OCI-LY7 (cell line): ENCODE results near the gene IL37. TPM values are rescaled to one million over a fixed set of nuclear protein-coding genes. Genes with fewer than 3 reads are reported as not detected.

Experiments
- BruUV-seq: library from RNA; stranded (reverse); fragments of 400-500 nt; replicated peaks from 2 replicates; lab custom pipeline; 2021; lab: Mats Ljungman, UMichigan
- CTCF ChIA-PET: fragments of 300-600 bp; sonication (Branson Sonifier 250); formaldehyde crosslinking; loops from one replicate; lab custom pipeline; 2022; ENCODE audit warnings: antibody characterized with exemption; ENCODE audit not compliant: unreplicated experiment; lab: Charles Lee
- POLR2A ChIA-PET: fragments of 300-600 bp; sonication (Branson Sonifier 250); formaldehyde crosslinking; loops from one replicate; lab custom pipeline; 2022; ENCODE audit warnings: antibody characterized with exemption; lab: Charles Lee
- DNase-seq: peaks from one replicate; pipeline ENCODE4 v3.0.0-alpha.2; 2015; ENCODE audit warnings: low spot score
- H2AFZ ChIP-seq: fragments of 200-600 bp; sonication (generic), shearing (Covaris generic); 2 replicates; pipeline ENCODE4 v1.6.1; 2014; ENCODE audit warnings: mild to moderate bottlenecking, antibody characterized with exemption, low read length, moderate library complexity
- H3K27ac ChIP-seq: fragments of 200-600 bp; sonication (generic); 2 replicates; pipeline ENCODE4 v1.5.1; 2014; ENCODE audit warnings: mixed run types, low read depth, mild to moderate bottlenecking, moderate library complexity, low read length, inconsistent platforms; ENCODE audit not compliant: poor library complexity, severe bottlenecking
- H3K36me3 ChIP-seq: fragments of 200-600 bp; sonication (generic); 2 replicates; pipeline ENCODE4 v1.6.1; 2014; ENCODE audit warnings: mild to moderate bottlenecking, antibody characterized with exemption, low read length, moderate library complexity, mixed read lengths; ENCODE audit not compliant: insufficient read depth
- H3K4me1 ChIP-seq: fragments of 200-600 bp; sonication (generic); 2 replicates; pipeline ENCODE4 v1.5.1; 2014; ENCODE audit warnings: mild to moderate bottlenecking, low read length; ENCODE audit not compliant: insufficient read depth, poor library complexity, severe bottlenecking
- H3K4me2 ChIP-seq: fragments of 200-600 bp; sonication (generic); 2 replicates; pipeline ENCODE4 v1.6.1; 2014; ENCODE audit warnings: mild to moderate bottlenecking, low read length
- H3K4me3 ChIP-seq: fragments of 200-600 bp; sonication (generic); 2 replicates; pipeline ENCODE4 v1.5.1; 2014; ENCODE audit warnings: mild to moderate bottlenecking, low read depth, low read length; ENCODE audit not compliant: poor library complexity, severe bottlenecking
- H3K79me2 ChIP-seq: fragments of 200-600 bp; sonication (generic); 2 replicates; pipeline ENCODE4 v1.6.1; 2016; ENCODE audit warnings: low read depth, mild to moderate bottlenecking, low read length, moderate library complexity, mixed read lengths; ENCODE audit not compliant: insufficient read depth
- H3K9me2 ChIP-seq: fragments of 200-600 bp; sonication (generic); 2 replicates; pipeline ENCODE4 v1.6.1; 2016; ENCODE audit warnings: mild to moderate bottlenecking, low read length, mixed read lengths; ENCODE audit not compliant: insufficient read depth
- H3K9me3 ChIP-seq: fragments of 200-600 bp; sonication (generic); 2 replicates; pipeline ENCODE4 v1.6.1; 2014; ENCODE audit warnings: mild to moderate bottlenecking, mixed run types, low read length, mixed read lengths
- H4K20me1 ChIP-seq: fragments of 200-600 bp; sonication (generic); 2 replicates; pipeline ENCODE4 v1.6.1; 2014; ENCODE audit warnings: mild to moderate bottlenecking, antibody characterized with exemption, low read length, moderate library complexity, mixed read lengths; ENCODE audit not compliant: insufficient read depth
- CTCF ChIP-seq: fragments of 200-600 bp; sonication (generic); conservative IDR thresholded peaks from 2 replicates; pipeline ENCODE4 v1.5.1; 2014; ENCODE audit warnings: mild to moderate bottlenecking, antibody characterized with exemption, low read length, moderate library complexity, mixed read lengths
- EZH2phosphoT487 ChIP-seq: fragments of 200-600 bp; sonication (generic); IDR thresholded peaks from 2 replicates; pipeline ENCODE4 v1.6.1; 2018; ENCODE audit warnings: low read depth, borderline replicate concordance, mild to moderate bottlenecking, mixed run types, antibody characterized with exemption, low read length, moderate library complexity, mixed read lengths
- intact Hi-C: fragments of 100-400 bp; cut with micrococcal nuclease; formaldehyde crosslinking; loops from one replicate; pipeline ENCODE4 v1.10.0; 2022; ENCODE audit not compliant: unreplicated experiment
- total RNA-seq, 2 experiments: library from RNA; depleted of rRNA in 1 of 2; stranded (reverse); fragments of >200 nt in 1 of 2; shearing (Covaris generic) in 1 of 2; gene quantifications; 2 replicates each; pipeline ENCODE4 v1.2.3, GENCODE V29; 2014 to 2022

The IL37 gene
- total RNA-seq, 2 experiments from 2014 or later, result not detected

- ChIA-PET CTCF (no interaction called here), POLR2A (no interaction called here)
- Histone ChIP-seq H2AFZ (no peak overlapping the region), H3K9me3 (no peaks in the 10 kb centered on the region), H3K4me1 (no peaks in the 10 kb centered on the region), H4K20me1 (no peaks in the 10 kb centered on the region), H3K27ac (no peak overlapping the region), H3K4me3 (no peak overlapping the region), H3K36me3 (no peaks in the 10 kb centered on the region), H3K4me2 (no peak overlapping the region), H3K79me2 (no peaks in the 10 kb centered on the region), H3K9me2 (no peaks in the 10 kb centered on the region)
- DNase-seq, result no peak
- no peak for TF ChIP-seq EZH2phosphoT487
- no peak for TF ChIP-seq CTCF
- intact Hi-C loops, result no loop called here
- no TSS peak for BruUV-seq
Measured at GRCh38 chr2:112919086-112919485, 8.1 kb downstream of the IL37 start.

- Histone ChIP-seq H3K4me1 (no peaks in the 10 kb centered on the region), H3K36me3 (no peaks in the 10 kb centered on the region), H3K79me2 (no peaks in the 10 kb centered on the region), H3K9me2 (no peaks in the 10 kb centered on the region), H3K27ac (no peak overlapping the region), H4K20me1 (no peaks in the 10 kb centered on the region), H3K4me2 (no peak overlapping the region), H2AFZ (no peak overlapping the region), H3K9me3 (no peaks in the 10 kb centered on the region), H3K4me3 (no peak overlapping the region)
- TF ChIP-seq EZH2phosphoT487 (no peak), CTCF (no peak)
- POLR2A ChIA-PET, result interaction anchor here (0.6 kb wide), 1 partner anchor 777 kb away, joined by 3 read pairs; no protein-coding TSS in a partner anchor
- DNase-seq, result no peak
- CTCF ChIA-PET, result no interaction called here
- no TSS peak for BruUV-seq
- intact Hi-C loops, result no loop called here
Measured at GRCh38 chr2:112920923-112921532, 10.1 kb downstream of the IL37 start.

- CTCF ChIA-PET, result no interaction called here
- H3K4me2 ChIP-seq, result no peak overlapping the region
- no peak overlapping the region for H3K4me3 ChIP-seq
- POLR2A ChIA-PET, result no interaction called here
- BruUV-seq, result no TSS peak
- H3K27ac ChIP-seq, result no peak overlapping the region
- H3K9me2 ChIP-seq, result no peaks in the 10 kb centered on the region
- no peaks in the 10 kb centered on the region for H3K36me3 ChIP-seq
- TF ChIP-seq CTCF (no peak), EZH2phosphoT487 (no peak)
- no peaks in the 10 kb centered on the region for H3K4me1 ChIP-seq
- no peak overlapping the region for H2AFZ ChIP-seq
- no peaks in the 10 kb centered on the region for H4K20me1 ChIP-seq
- no peaks in the 10 kb centered on the region for H3K9me3 ChIP-seq
- H3K79me2 ChIP-seq, result no peaks in the 10 kb centered on the region
- DNase-seq, result no peak
- intact Hi-C loops, result no loop called here
Measured at GRCh38 chr2:112921982-112922381, 11.0 kb downstream of the IL37 start.
